H7 (cell line): ENCODE data around the gene ADGRD2. TPM values are rescaled to one million over a fixed set of nuclear protein-coding genes. Genes with fewer than 3 reads are reported as not detected.

Experiments used
- DNase-seq: peaks from one replicate; pipeline ENCODE4 v3.0.0; 2012
- H3K27me3 ChIP-seq: 2 replicates; pipeline ENCODE4 v1.6.0; 2011; ENCODE audit warnings: mild to moderate bottlenecking, low read length; ENCODE audit not compliant: control insufficient read depth, insufficient read depth
- H3K36me3 ChIP-seq: replicated peaks from 2 replicates; pipeline ENCODE4 v1.5.1; 2011; ENCODE audit warnings: low read length; ENCODE audit not compliant: control insufficient read depth, insufficient read depth
- H3K4me3 ChIP-seq: 2 replicates; pipeline ENCODE4 v1.5.1; 2011; ENCODE audit warnings: low read depth, mild to moderate bottlenecking, control low read depth, low read length, moderate library complexity; ENCODE audit not compliant: insufficient read depth
- total RNA-seq: library from RNA; depleted of rRNA; stranded (reverse); fragments of >200 nt; shearing (Covaris generic); gene quantifications from 2 replicates; pipeline ENCODE4 v1.2.3, GENCODE V29; 2014; rRNA removed

Gene ADGRD2, protein sequence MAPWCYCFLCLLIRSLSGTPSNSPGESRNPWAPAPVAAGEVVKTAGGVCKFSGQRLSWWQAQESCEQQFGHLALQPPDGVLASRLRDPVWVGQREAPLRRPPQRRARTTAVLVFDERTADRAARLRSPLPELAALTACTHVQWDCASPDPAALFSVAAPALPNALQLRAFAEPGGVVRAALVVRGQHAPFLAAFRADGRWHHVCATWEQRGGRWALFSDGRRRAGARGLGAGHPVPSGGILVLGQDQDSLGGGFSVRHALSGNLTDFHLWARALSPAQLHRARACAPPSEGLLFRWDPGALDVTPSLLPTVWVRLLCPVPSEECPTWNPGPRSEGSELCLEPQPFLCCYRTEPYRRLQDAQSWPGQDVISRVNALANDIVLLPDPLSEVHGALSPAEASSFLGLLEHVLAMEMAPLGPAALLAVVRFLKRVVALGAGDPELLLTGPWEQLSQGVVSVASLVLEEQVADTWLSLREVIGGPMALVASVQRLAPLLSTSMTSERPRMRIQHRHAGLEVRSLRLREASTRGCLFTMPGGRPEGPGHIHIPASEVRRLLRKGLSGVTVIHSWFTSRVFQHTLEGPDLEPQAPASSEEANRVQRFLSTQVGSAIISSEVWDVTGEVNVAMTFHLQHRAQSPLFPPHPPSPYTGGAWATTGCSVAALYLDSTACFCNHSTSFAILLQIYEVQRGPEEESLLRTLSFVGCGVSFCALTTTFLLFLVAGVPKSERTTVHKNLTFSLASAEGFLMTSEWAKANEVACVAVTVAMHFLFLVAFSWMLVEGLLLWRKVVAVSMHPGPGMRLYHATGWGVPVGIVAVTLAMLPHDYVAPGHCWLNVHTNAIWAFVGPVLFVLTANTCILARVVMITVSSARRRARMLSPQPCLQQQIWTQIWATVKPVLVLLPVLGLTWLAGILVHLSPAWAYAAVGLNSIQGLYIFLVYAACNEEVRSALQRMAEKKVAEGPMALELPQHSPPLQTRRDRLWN
- total RNA-seq: not detected in 2 replicates

- no peaks in the 10 kb centered on the region for H3K36me3 ChIP-seq
- H3K4me3 ChIP-seq: peak within 1 kb of the TSS; percentile 41
- DNase-seq: peak; percentile 98
- peaks cover 34% of the 10 kb centered on the region for H3K27me3 ChIP-seq
Observed at GRCh38 chr9:124450241-124450924, at the start of gene ADGRD2. Gene ADGRD2, plus strand, starts transcription at chr9:124450451. Its CDS starts 1,216 bp downstream, at chr9:124451667.

DNA sequence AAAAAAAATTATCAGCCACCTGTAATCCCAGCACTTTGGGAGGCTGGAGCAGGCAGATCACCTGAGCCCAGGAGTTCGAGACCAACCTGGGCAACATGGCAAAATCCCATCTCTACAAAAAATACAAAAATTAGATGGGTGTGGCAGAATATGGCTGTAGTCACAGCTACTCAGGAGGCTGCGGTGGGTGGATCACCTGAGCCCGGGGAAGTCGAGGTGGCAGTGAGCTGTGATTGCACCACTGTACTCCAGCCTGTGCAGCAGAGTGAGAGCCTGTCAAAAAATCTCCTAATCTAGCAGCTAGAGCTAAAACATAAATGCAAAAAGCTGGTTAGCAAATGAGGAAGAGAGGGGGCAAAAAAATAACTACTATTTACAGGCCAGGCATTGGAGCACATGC is 47.0 kb upstream of the ADGRD2 start:
- no peak overlapping the region for H3K4me3 ChIP-seq
- no peak for DNase-seq
- no peaks in the 10 kb centered on the region for H3K27me3 ChIP-seq
- peaks cover 12% of the 10 kb centered on the region for H3K36me3 ChIP-seq

DNA sequence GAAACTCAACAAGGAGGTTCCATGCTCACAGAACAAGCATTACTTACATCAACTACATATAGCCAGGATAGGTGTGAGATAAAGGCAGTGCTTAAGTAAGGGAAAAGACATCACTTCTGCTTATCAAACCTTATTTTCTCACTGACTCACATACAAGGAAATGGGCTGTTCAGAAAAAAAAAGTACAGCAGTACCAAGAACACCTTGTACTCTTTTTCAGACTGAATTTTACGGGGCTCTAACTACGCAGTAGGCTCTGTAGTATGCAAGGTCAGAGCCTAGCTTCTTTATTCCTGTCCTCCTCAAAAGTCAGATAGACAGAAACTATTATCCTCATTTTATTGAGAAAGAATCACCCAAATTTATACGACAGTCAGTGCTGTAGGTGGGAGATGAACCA is 40.8 kb upstream of the ADGRD2 start:
- H3K36me3 ChIP-seq: peaks cover 33% of the 10 kb centered on the region
- no peak overlapping the region for H3K4me3 ChIP-seq
- H3K27me3 ChIP-seq: no peaks in the 10 kb centered on the region
- DNase-seq: no peak

DNA sequence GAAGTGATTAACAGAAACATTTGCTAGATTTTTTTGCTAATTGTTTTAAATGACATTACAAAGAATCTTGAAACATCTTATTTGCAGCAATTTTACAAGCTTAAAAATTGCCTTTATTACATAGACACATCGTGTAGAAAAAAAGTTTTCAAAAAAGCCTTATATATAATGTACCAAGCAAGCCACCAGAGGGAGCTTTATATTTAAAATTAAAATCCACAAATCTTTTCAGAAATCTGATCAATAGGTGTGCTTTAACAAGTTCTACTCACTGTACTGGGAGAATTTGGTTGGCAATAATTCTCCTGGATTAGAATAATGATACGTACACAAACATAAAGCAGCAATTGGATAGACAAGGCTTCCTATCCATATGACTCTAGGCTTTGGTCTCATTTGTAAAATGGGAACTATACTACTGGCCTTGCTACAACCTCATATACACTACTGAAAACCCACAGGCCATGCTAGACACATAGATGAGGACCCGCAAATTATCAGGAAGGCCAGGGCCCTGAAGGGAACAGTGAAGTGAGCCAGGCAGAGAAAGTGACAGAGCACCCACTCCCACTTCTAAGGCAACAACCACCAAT is 39.8 kb upstream of the ADGRD2 start:
- DNase-seq: no peak
- Histone ChIP-seq H3K27me3 (no peaks in the 10 kb centered on the region), H3K36me3 (peaks cover 30% of the 10 kb centered on the region), H3K4me3 (no peak overlapping the region)

DNA sequence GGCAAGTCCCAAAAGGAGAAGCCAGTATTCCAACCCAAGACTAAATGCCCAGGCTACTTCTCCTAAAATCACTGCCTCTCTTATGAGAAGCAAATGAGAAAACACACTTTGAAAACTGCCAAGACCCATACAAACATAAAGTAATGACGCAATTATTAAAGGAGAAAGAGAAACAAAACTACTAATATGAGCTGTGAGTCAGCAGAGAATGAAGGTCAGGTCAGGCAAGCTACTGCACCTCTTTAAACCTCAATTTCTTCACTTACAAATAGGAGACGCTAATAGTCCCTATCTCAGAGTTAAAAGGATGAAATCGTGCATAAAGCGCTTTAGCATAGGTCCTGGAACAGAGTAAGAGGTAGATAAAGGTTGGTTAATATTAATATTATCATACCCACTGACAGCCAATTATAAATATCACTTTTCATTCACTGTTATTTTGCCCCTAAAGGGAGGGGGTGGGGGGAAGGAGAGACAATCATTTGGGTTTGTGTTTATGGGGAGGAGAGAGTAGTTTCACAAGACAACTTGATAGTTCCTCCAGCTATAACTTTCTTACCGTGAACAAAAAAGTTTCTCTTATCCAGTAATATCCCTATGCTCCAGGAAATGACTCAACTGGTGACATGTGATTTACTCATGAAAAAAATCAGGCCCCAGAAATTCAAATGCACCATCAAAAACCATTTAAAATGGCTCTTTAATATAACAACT is 38.6 kb upstream of the ADGRD2 start:
- no peak for DNase-seq
- Histone ChIP-seq H3K27me3 (no peaks in the 10 kb centered on the region), H3K36me3 (peaks cover 30% of the 10 kb centered on the region), H3K4me3 (no peak overlapping the region)

- Histone ChIP-seq H3K4me3 (no peak overlapping the region), H3K27me3 (no peaks in the 10 kb centered on the region), H3K36me3 (peaks cover 29% of the 10 kb centered on the region)
- DNase-seq: no peak
Observed at GRCh38 chr9:124412228-124412575, 38.0 kb upstream of the ADGRD2 start.

DNA sequence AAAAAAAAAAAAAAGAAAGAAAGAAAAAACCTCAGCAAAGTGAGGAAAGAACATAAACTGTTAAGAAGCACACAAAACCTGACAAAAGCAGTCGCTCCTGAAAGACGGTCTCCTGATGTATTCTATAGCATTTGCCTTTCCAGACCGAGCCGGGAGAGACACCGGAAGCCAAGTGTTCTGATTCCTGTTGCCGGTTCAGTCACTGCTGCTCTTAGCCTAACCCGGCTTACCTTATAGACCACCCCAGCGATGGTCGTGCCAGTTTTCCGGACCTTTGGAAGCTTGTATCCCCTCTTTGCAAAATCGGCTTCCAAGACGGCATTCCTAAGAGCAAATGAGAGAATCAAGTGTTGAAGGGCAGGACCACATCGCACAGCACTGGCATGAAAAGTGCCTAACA is 35.6 kb upstream of the ADGRD2 start:
- Histone ChIP-seq H3K36me3 (peaks cover 22% of the 10 kb centered on the region), H3K27me3 (no peaks in the 10 kb centered on the region), H3K4me3 (peak overlapping the region; percentile 66)
- no peak for DNase-seq

DNA sequence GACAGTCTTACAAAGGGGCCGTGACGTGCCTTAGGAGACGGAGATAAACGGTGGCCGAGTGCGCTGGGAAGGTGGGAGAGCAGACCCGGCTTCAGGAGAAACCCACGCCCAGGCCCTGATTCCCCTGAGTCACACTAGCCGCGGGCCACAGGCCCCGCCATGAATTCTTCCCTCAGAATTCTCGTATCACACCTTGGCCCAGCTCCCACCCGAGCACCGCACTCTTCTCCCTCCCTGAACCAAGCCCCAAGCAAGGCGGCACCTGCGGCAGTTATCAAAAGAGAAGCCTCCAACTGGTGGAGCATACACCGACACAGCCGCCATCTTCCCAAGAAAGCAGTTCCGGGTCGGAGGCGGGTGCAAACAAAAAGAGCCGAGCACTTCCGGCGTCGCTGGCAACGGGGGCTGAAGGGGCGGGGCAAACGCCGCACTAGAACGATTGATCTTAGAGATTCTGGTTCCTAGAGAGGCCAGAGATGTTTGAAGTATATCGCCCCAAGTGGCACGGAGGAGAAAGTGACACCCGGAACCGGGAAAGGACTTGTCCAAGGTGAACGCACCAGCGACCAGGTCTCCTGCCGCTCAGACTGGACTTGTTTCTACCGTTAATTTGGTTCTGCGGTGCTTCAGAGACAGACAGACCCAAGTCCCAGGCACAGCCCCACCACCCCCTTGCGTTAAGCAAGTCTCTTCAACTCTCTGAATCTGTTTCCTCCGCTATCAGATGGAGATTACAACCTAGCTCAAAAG is 35.0 kb upstream of the ADGRD2 start, which contains the start of gene PSMB7:
Gene PSMB7, minus strand, starts transcription at position 341 of the 750 bp plus-strand sequence. Its CDS starts 17 bp downstream, at position 324.
- peaks cover 22% of the 10 kb centered on the region for H3K36me3 ChIP-seq
- no peaks in the 10 kb centered on the region for H3K27me3 ChIP-seq
- peak; percentile 91 for DNase-seq
- peak within 1 kb of the TSS; percentile 66 for H3K4me3 ChIP-seq

- H3K4me3 ChIP-seq: no peak overlapping the region
- H3K36me3 ChIP-seq: peaks cover 20% of the 10 kb centered on the region
- H3K27me3 ChIP-seq: no peaks in the 10 kb centered on the region
- DNase-seq: peak; percentile 76
Observed at GRCh38 chr9:124415852-124416484, 34.3 kb upstream of the ADGRD2 start.

- no peak overlapping the region for H3K4me3 ChIP-seq
- DNase-seq: no peak
- no peaks in the 10 kb centered on the region for H3K36me3 ChIP-seq
- H3K27me3 ChIP-seq: peaks cover 2% of the 10 kb centered on the region; the same call in 1 of the 2 replicates
Observed at GRCh38 chr9:124419832-124420489, 30.3 kb upstream of the ADGRD2 start.

- no peak overlapping the region for H3K4me3 ChIP-seq
- no peak for DNase-seq
- peaks cover 2% of the 10 kb centered on the region; the same call in 1 of the 2 replicates for H3K27me3 ChIP-seq
- no peaks in the 10 kb centered on the region for H3K36me3 ChIP-seq
Observed at GRCh38 chr9:124420991-124421543, 29.2 kb upstream of the ADGRD2 start.

DNA sequence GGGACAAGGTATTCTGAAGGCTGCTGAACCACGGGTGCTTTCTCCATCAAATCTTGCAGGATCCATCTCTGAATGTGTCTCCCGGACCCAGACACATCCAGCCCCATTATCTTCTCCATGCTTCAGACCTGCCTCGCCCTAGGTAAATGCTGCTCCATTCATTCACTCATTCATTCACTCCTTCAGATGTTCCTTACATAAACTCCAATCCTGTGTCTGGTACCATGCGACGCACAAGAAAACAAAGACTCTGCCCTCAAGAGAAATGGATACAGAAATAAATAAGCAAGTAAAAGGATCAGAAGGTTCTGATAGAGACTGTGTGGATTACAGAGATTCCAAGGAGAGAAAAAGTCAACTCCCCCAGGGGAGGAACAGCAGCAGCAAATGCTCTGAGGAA is 27.1 kb upstream of the ADGRD2 start:
- DNase-seq: no peak
- H3K4me3 ChIP-seq: no peak overlapping the region
- peaks cover 2% of the 10 kb centered on the region; the same call in 1 of the 2 replicates for H3K27me3 ChIP-seq
- no peaks in the 10 kb centered on the region for H3K36me3 ChIP-seq
